Fibroblast of lung (primary cell): ENCODE data around the gene FGGY.

ENCODE experiments used
- EZH2 ChIP-seq: IDR thresholded peaks from 2 replicates; pipeline ENCODE4 v1.5.1; 2012; ENCODE audit warnings: low read length, control low read depth, mild to moderate bottlenecking; ENCODE audit errors: missing control alignments
- TF ChIP-seq, protein P1 (sequence below), 2 donors: IDR thresholded peaks in 1 of 2; conservative IDR thresholded peaks in 1 of 2; 1 replicate in 1 of 2; 2 replicates in 1 of 2; pipeline ENCODE4 v1.5.1; 2011 to 2012; ENCODE audit warnings: low read length in 2 of 2, control low read depth in 1 of 2, inconsistent platforms in 1 of 2, low read depth in 1 of 2, mild to moderate bottlenecking in 1 of 2

- TF ChIP-seq, protein P1, sequence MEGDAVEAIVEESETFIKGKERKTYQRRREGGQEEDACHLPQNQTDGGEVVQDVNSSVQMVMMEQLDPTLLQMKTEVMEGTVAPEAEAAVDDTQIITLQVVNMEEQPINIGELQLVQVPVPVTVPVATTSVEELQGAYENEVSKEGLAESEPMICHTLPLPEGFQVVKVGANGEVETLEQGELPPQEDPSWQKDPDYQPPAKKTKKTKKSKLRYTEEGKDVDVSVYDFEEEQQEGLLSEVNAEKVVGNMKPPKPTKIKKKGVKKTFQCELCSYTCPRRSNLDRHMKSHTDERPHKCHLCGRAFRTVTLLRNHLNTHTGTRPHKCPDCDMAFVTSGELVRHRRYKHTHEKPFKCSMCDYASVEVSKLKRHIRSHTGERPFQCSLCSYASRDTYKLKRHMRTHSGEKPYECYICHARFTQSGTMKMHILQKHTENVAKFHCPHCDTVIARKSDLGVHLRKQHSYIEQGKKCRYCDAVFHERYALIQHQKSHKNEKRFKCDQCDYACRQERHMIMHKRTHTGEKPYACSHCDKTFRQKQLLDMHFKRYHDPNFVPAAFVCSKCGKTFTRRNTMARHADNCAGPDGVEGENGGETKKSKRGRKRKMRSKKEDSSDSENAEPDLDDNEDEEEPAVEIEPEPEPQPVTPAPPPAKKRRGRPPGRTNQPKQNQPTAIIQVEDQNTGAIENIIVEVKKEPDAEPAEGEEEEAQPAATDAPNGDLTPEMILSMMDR (conservative IDR thresholded peaks at IDR 0.05 in 1 of 2, IDR thresholded peaks at IDR 0.05 in 1 of 2; ENCODE audit: low read depth in 1 of 2, low read length in 2 of 2), result no peak
- TF ChIP-seq EZH2, result no peak
These were observed 52.2 kb downstream of the FGGY start for GRCh38 chr1:59349101-59349500.
